ENCODE data around the gene CEP128.

Gene CEP128

DNA sequence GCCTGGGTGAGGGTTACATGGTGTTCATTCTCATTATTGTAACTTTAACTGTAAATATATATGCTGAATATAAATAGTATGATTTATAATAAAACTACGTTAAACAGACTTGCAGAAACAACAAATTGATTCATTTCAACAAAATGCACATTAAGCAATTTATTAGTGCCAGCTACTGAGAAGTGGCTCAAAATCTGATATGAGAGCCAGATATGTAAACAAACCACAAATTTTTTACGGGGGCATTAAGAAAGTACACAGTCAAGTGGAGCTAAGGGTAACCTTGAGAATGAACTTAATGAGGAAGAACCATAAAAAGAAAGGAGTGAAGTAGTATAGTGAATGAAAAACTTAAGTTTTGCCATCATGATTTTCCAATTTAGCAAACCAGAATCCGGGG lies 40.3 kb downstream of the CEP128 start:
- H3K27ac ChIP-seq, result no peak overlapping the region
- TF ChIP-seq, protein P1, sequence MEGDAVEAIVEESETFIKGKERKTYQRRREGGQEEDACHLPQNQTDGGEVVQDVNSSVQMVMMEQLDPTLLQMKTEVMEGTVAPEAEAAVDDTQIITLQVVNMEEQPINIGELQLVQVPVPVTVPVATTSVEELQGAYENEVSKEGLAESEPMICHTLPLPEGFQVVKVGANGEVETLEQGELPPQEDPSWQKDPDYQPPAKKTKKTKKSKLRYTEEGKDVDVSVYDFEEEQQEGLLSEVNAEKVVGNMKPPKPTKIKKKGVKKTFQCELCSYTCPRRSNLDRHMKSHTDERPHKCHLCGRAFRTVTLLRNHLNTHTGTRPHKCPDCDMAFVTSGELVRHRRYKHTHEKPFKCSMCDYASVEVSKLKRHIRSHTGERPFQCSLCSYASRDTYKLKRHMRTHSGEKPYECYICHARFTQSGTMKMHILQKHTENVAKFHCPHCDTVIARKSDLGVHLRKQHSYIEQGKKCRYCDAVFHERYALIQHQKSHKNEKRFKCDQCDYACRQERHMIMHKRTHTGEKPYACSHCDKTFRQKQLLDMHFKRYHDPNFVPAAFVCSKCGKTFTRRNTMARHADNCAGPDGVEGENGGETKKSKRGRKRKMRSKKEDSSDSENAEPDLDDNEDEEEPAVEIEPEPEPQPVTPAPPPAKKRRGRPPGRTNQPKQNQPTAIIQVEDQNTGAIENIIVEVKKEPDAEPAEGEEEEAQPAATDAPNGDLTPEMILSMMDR (conservative IDR thresholded peaks at IDR 0.05), result no peak

GRCh38 chr14:80872645-80873044 lies 68.9 kb downstream of the CEP128 start:
- H3K27ac ChIP-seq, result no peak overlapping the region
- TF ChIP-seq, protein P1 (conservative IDR thresholded peaks at IDR 0.05), result no peak

DNA sequence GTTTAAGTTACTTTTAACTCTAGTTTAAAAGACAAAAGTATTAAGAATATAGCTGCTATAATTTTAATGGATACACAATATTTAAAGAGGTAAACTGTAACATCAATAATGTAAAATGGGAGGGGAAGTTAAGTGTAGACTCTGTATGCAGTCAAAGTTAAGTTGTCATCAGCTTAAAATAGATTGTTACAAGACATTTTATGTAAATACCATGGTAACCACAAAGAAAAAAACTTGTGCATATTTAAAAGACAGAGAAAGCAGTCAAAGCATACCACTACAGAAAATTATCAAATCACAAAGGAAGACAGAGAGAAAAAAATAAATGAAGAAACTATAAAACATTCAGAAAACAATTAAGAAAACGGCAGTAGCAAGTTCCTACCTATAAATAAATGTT lies 73.3 kb downstream of the CEP128 start:
- TF ChIP-seq, protein P1 (conservative IDR thresholded peaks at IDR 0.05), result no peak
- no peak overlapping the region for H3K27ac ChIP-seq

GRCh38 chr14:80867798-80868197 lies 73.7 kb downstream of the CEP128 start:
- TF ChIP-seq, protein P1 (conservative IDR thresholded peaks at IDR 0.05), result no peak

DNA sequence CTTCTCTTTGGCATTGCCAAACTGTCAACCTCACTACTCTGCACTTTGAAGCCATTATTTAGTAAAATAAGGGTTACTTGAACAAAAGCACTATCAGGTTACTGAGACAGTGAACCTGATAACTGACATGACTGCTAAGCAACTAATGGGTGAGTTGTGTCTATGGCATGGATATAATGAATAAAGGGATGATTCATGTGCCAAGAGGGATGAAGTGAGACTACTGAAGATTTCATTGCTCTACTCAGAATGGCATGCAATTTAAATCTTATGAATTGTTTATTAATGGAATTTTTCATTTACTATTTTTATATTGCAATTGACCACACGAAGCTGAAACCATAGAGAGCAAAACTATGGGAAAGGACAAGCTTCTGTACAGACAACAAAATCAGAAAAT lies 74.4 kb downstream of the CEP128 start:
- H3K27ac ChIP-seq, result no peak overlapping the region
- TF ChIP-seq, protein P1 (conservative IDR thresholded peaks at IDR 0.05), result no peak

More at GRCh38 chr14:80867798-80868197, 73.7 kb downstream of the CEP128 start:
- H3K27ac ChIP-seq, result no peak overlapping the region

DNA sequence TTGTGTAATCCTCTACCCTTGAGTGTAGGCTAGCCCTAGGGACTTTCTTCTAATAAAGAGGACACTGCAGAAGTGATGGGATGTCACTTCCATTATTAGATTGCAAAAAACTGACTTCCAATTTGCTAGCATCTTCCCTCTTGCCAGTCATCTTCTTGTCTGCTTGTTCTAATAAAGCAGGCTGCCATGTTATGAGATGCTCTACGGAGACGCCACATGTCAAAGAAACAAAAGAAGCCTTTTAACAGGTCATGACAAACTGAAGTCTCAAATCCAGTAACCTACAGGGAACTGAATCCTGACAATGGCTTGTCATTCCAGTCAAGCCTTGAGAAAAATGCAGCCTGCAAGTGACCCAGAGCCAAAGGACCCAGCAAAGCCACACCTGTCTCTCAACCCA lies 76.0 kb downstream of the CEP128 start:
- TF ChIP-seq, protein P1 (conservative IDR thresholded peaks at IDR 0.05), result no peak
- no peak overlapping the region for H3K27ac ChIP-seq

DNA sequence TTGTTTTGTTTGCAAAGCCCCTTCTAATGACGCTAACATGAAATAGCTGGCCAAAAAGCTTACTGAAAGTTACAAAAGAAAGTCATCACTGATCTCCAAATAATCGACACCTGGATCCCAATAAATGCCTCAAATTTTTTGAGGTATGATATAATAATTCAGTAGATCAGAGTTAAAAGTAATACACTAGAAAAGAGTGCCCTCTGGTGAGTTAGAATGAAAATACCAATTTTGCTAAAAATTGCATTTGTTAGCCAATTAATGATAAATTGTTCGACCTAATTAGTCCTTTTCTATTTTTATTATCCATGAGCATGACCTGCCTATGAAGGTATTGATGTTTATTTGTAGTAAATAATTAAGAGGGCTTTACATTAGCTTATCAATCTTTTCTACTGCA lies 78.6 kb downstream of the CEP128 start:
- H3K27ac ChIP-seq, result no peak overlapping the region
- TF ChIP-seq, protein P1 (conservative IDR thresholded peaks at IDR 0.05), result peak; percentile 60

- H3K27ac ChIP-seq, result no peak overlapping the region
- TF ChIP-seq, protein P1 (conservative IDR thresholded peaks at IDR 0.05), result no peak
Measured at GRCh38 chr14:80862541-80862940, 79.0 kb downstream of the CEP128 start.
